ENCODE results near the gene LRFN3. TPM values are rescaled to one million over a fixed set of nuclear protein-coding genes. Genes with fewer than 3 reads are reported as not detected.

LRFN3 gene
- polyA plus RNA-seq, 1 experiment, result 0.69 TPM

DNA sequence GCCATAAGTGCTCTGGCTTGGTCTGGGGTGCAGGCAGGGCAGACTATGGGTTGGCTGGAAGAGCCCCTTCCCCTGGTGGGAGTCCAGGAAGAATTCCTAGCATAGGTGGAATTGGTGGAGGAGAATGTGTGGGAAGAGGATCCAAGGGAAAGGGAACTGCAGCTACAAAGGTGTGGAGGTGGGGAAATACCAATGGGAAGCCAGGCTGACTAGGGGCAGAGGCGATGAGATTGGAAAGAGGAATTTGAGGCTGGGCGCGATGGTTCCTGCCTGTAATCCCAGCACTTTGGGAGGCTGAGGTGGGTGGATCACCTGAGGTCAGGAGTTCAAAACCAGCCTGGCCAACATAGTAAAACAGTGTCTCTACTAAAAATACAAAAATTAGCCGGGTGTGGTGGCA is 54.0 kb downstream of the LRFN3 start:
- TF ChIP-seq CTCF (IDR thresholded peaks at IDR 0.05; ENCODE audit: low read depth, low read length), result no peak
- POLR2A ChIA-PET, result no interaction called here
- H3K9me3 ChIP-seq (ENCODE audit: control insufficient read depth, insufficient read depth, low read length), result peaks cover 9% of the 10 kb centered on the region; the same call in 1 of the 2 replicates
- no peak for DNase-seq (ENCODE audit: low read depth, low spot score)
- peaks cover 20% of the 10 kb centered on the region for H3K27me3 ChIP-seq (ENCODE audit: control insufficient read depth, insufficient read depth, low read length)
- CTCF ChIA-PET, result no interaction called here
- no peak overlapping the region for H3K4me3 ChIP-seq (ENCODE audit: low read depth, low read length)
- no peak overlapping the region for H3K27ac ChIP-seq (ENCODE audit: low read depth, low read length)

GRCh38 chr19:35990771-35991730 is 54.9 kb downstream of the LRFN3 start:
- Histone ChIP-seq H3K27me3 (ENCODE audit: control insufficient read depth, insufficient read depth, low read length) (peaks cover 20% of the 10 kb centered on the region), H3K4me3 (ENCODE audit: low read depth, low read length) (no peak overlapping the region), H3K27ac (ENCODE audit: low read depth, low read length) (no peak overlapping the region), H3K9me3 (ENCODE audit: control insufficient read depth, insufficient read depth, low read length) (peaks cover 9% of the 10 kb centered on the region; the same call in 1 of the 2 replicates)
- no peak for DNase-seq (ENCODE audit: low read depth, low spot score)
- ChIA-PET POLR2A (interaction anchor here (1.0 kb wide), 1 partner anchor 63 kb away, joined by 7 read pairs; the partner anchor contains the start of gene THAP8), CTCF (interaction anchor here (0.7 to 0.9 kb wide), 2 partner anchors 9 to 68 kb away, joined by 3 to 7 read pairs; no protein-coding TSS in a partner anchor)
- TF ChIP-seq CTCF (IDR thresholded peaks at IDR 0.05; ENCODE audit: low read depth, low read length), result no peak

GRCh38 chr19:35991731-35992450 is 55.7 kb downstream of the LRFN3 start:
- CTCF ChIA-PET, result interaction anchor here (0.7 kb wide), 2 partner anchors 67 to 1182 kb away, joined by 7 read pairs; no protein-coding TSS in a partner anchor

DNA sequence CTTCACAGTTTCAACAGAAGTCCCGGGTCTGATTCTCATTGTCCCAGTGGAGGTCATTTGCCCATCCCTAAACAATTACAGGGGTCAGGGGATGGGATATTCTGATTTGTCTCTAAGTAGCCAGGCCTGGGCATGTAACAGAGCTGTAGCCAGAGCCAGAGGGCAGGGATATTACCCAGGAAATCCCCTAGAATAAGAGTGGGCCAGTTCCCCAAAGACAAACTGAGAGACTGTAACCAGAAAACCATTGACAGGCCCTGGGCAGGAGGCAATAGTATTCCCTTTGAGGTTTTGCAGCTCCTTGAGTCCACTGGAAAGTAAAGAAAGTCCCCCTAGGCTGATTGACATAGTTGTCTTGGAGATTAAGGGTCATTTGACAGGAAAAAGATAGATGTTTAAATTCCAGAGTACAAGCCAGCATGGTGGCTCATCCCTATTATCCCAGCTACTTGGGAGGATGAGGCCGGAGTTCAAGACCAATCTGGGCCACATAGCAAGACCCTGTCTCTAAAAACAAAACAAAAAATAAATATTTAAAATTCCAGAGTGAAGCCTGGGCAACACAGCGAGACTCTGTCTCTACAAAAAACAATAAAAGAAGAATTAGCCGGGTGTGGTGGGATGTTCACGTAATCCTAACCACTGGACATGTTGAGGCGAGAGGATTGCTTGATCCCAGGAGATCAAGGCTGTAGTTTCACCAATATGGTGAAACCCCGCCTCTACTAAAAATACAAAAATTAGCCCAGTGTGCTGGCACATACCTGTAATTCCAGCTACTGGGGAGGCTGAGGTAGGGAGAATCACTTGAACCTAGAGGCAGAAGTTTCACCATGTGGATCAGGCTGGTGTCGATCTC is 57.0 kb downstream of the LRFN3 start:
- Histone ChIP-seq H3K4me3 (ENCODE audit: low read depth, low read length) (no peak overlapping the region), H3K9me3 (ENCODE audit: control insufficient read depth, insufficient read depth, low read length) (peaks cover 9% of the 10 kb centered on the region; the same call in 1 of the 2 replicates), H3K27ac (ENCODE audit: low read depth, low read length) (no peak overlapping the region), H3K27me3 (ENCODE audit: control insufficient read depth, insufficient read depth, low read length) (peaks cover 9% of the 10 kb centered on the region)
- TF ChIP-seq CTCF (IDR thresholded peaks at IDR 0.05; ENCODE audit: low read depth, low read length), result no peak
- ChIA-PET POLR2A (no interaction called here), CTCF (interaction anchor here (0.7 kb wide), 1 partner anchor 1181 kb away, joined by 7 read pairs; no protein-coding TSS in a partner anchor)
- no peak for DNase-seq (ENCODE audit: low read depth, low spot score)

More at GRCh38 chr19:35991731-35992450, 55.7 kb downstream of the LRFN3 start:
- peaks cover 12% of the 10 kb centered on the region for H3K27me3 ChIP-seq (ENCODE audit: control insufficient read depth, insufficient read depth, low read length)
- H3K27ac ChIP-seq (ENCODE audit: low read depth, low read length), result no peak overlapping the region
- DNase-seq (ENCODE audit: low read depth, low spot score), result no peak
- POLR2A ChIA-PET, result interaction anchor here (1.0 kb wide), 1 partner anchor 62 kb away, joined by 7 read pairs; the partner anchor contains the start of gene THAP8
- TF ChIP-seq CTCF (IDR thresholded peaks at IDR 0.05; ENCODE audit: low read depth, low read length), result no peak
- peaks cover 9% of the 10 kb centered on the region; the same call in 1 of the 2 replicates for H3K9me3 ChIP-seq (ENCODE audit: control insufficient read depth, insufficient read depth, low read length)
- no peak overlapping the region for H3K4me3 ChIP-seq (ENCODE audit: low read depth, low read length)

Data from AG04450 (cell line).